Endodermal cell (in vitro differentiated cells): ENCODE data around the gene CRYZL1. TPM values are rescaled to one million over a fixed set of nuclear protein-coding genes. Genes with fewer than 3 reads are reported as not detected.
"Not testable (repeated sequence)": the region's sequence is repeated elsewhere in the genome, so short reads cannot be mapped to it uniquely, and the experiment has no call there.

Experiments
- DNase-seq: peaks from one replicate; pipeline ENCODE4 v3.0.0-alpha.2; 2017
- H3K27ac ChIP-seq: 2 replicates; pipeline ENCODE4 v1.5.1; 2013; ENCODE audit warnings: mild to moderate bottlenecking, low read depth, low read length, moderate library complexity
- H3K27me3 ChIP-seq: 2 replicates; pipeline ENCODE4 v1.6.1; 2013; ENCODE audit warnings: mild to moderate bottlenecking, low read length, moderate library complexity; ENCODE audit not compliant: insufficient read depth, control insufficient read depth, poor library complexity, severe bottlenecking
- H3K36me3 ChIP-seq: 2 replicates; pipeline ENCODE4 v1.7.0; 2013; ENCODE audit warnings: mild to moderate bottlenecking, low read length, moderate library complexity; ENCODE audit not compliant: control insufficient read depth, insufficient read depth
- H3K4me1 ChIP-seq: one replicate; pipeline ENCODE4 v1.7.0; 2013; ENCODE audit warnings: low read length; ENCODE audit not compliant: control insufficient read depth, insufficient read depth
- H3K4me3 ChIP-seq: 2 replicates; pipeline ENCODE4 v1.5.1; 2013; ENCODE audit warnings: mild to moderate bottlenecking, low read length, moderate library complexity
- H3K9ac ChIP-seq: 2 replicates; pipeline ENCODE4 v1.6.1; 2013; ENCODE audit warnings: mild to moderate bottlenecking, low read length, moderate library complexity; ENCODE audit not compliant: poor library complexity, severe bottlenecking; ENCODE audit errors: extremely low read depth
- H3K9me3 ChIP-seq: 2 replicates; pipeline ENCODE4 v1.6.1; 2013; ENCODE audit warnings: mild to moderate bottlenecking, low read length, moderate library complexity; ENCODE audit not compliant: control insufficient read depth
- H3K27ac Mint-ChIP-seq: 2 replicates; pipeline ENCODE4 v1.8.0; 2020; ENCODE audit warnings: mixed read lengths
- H3K27me3 Mint-ChIP-seq: 2 replicates; pipeline ENCODE4 v1.8.0; 2021; ENCODE audit warnings: mild to moderate bottlenecking, mixed read lengths; ENCODE audit not compliant: insufficient read depth
- H3K36me3 Mint-ChIP-seq: 2 replicates; pipeline ENCODE4 v1.8.0; 2020; ENCODE audit warnings: low read depth, mixed read lengths
- H3K4me1 Mint-ChIP-seq: 2 replicates; pipeline ENCODE4 v1.8.0; 2020; ENCODE audit warnings: mixed read lengths
- H3K4me3 Mint-ChIP-seq: 2 replicates; pipeline ENCODE4 v1.8.0; 2020; ENCODE audit warnings: mild to moderate bottlenecking, moderate library complexity, mixed read lengths
- H3K9me3 Mint-ChIP-seq: 2 replicates; pipeline ENCODE4 v1.8.0; 2020; ENCODE audit warnings: mild to moderate bottlenecking, mixed read lengths
- CTCF ChIP-seq: fragments of 200-600 bp; sonication (generic); conservative IDR thresholded peaks from 2 replicates; pipeline ENCODE4 v1.5.0; 2021; ENCODE audit warnings: antibody characterized with exemption, mild to moderate bottlenecking
- WGBS, 2 experiments: methylation state at CpG; one replicate each; pipeline versions ENCODE4 v1.1.5 to v1.1.7; 2013; ENCODE audit warnings: missing lambda C conversion rate in 2 of 2, mixed read lengths in 1 of 2; ENCODE audit not compliant: insufficient coverage in 1 of 2, insufficient read length in 1 of 2; 5-methylcytosine and 5-hydroxymethylcytosine counted together
- total RNA-seq, 2 donors: library from RNA; stranded (reverse); fragmentation: NEBNext Ultra II Directional in 1 of 2; extraction: Animal tissue kit (Norgen Biotek cat#: 25700) in 1 of 2; gene quantifications; 2 replicates in 1 of 2; 3 replicates in 1 of 2; pipeline ENCODE4 v1.2.1, GENCODE V29; 2021

Gene CRYZL1
- total RNA-seq, 2 donors from 2014 or later, result 33.8 to 51.0 TPM

GRCh38 chr21:33578959-33579542 lies 62.5 kb downstream of the CRYZL1 start:
- no peak for DNase-seq
- Histone ChIP-seq H3K9ac (no peak overlapping the region), H3K9me3 (no peaks in the 10 kb centered on the region), H3K27ac (peak overlapping the region; percentile 31), H3K36me3 (peaks cover 86% of the 10 kb centered on the region), H3K4me1 (no peaks in the 10 kb centered on the region), H3K27me3 (no peaks in the 10 kb centered on the region), H3K4me3 (no peak overlapping the region)
- no peak for TF ChIP-seq CTCF
- H3K4me1 Mint-ChIP-seq, result no peaks in the 10 kb centered on the region
- no peaks in the 10 kb centered on the region for H3K9me3 Mint-ChIP-seq
- WGBS, 2 experiments, result 92 to 98% methylated on average over 3 to 7 of the region's 7 CpGs
- peaks cover 42% of the 10 kb centered on the region for H3K36me3 Mint-ChIP-seq
- H3K27me3 Mint-ChIP-seq, result no peaks in the 10 kb centered on the region
- no peak overlapping the region for H3K4me3 Mint-ChIP-seq
- H3K27ac Mint-ChIP-seq, result peak overlapping the region; percentile 72

GRCh38 chr21:33578214-33578613 lies 63.3 kb downstream of the CRYZL1 start:
- no peak for TF ChIP-seq CTCF
- Histone ChIP-seq H3K4me3 (no peak overlapping the region), H3K9ac (no peak overlapping the region), H3K4me1 (no peaks in the 10 kb centered on the region), H3K27ac (no peak overlapping the region), H3K9me3 (no peaks in the 10 kb centered on the region), H3K27me3 (no peaks in the 10 kb centered on the region), H3K36me3 (peaks cover 88% of the 10 kb centered on the region)
- no peaks in the 10 kb centered on the region for H3K4me1 Mint-ChIP-seq
- no peaks in the 10 kb centered on the region for H3K9me3 Mint-ChIP-seq
- H3K4me3 Mint-ChIP-seq, result no peak overlapping the region
- peaks cover 48% of the 10 kb centered on the region for H3K36me3 Mint-ChIP-seq
- WGBS, 2 experiments, result 100% methylated on average over 2 of the region's 2 CpGs; no CpG with 5 or more reads in 1 of the 2 experiments
- no peak for DNase-seq
- H3K27ac Mint-ChIP-seq, result no peak overlapping the region
- no peaks in the 10 kb centered on the region for H3K27me3 Mint-ChIP-seq

GRCh38 chr21:33576741-33577141 lies 64.8 kb downstream of the CRYZL1 start:
- H3K4me3 Mint-ChIP-seq, H3K27me3 ChIP-seq, H3K27ac ChIP-seq, H3K4me1 Mint-ChIP-seq, H3K4me3 ChIP-seq, H3K27ac Mint-ChIP-seq, DNase-seq, H3K9ac ChIP-seq, H3K9me3 ChIP-seq, H3K27me3 Mint-ChIP-seq, H3K9me3 Mint-ChIP-seq, H3K4me1 ChIP-seq: not testable (repeated sequence)
- H3K36me3 Mint-ChIP-seq, result peaks cover 54% of the 10 kb centered on the region
- H3K36me3 ChIP-seq, result peaks cover 91% of the 10 kb centered on the region
- 100% methylated on average over 1 of the region's 2 CpGs; no CpG with 5 or more reads in 1 of the 2 experiments for WGBS, 2 experiments

- peaks cover 99% of the 10 kb centered on the region for H3K36me3 ChIP-seq
- H3K36me3 Mint-ChIP-seq, result peaks cover 63% of the 10 kb centered on the region
- no peak overlapping the region for H3K27ac Mint-ChIP-seq
- no peak overlapping the region for H3K4me3 ChIP-seq
- H3K4me1 Mint-ChIP-seq, result no peaks in the 10 kb centered on the region
- H3K9ac ChIP-seq, result no peak overlapping the region
- no peak overlapping the region for H3K27ac ChIP-seq
- WGBS, 2 experiments, result 88 to 98% methylated on average over 3 of the region's 3 CpGs
- H3K4me1 ChIP-seq, result no peaks in the 10 kb centered on the region
- no peaks in the 10 kb centered on the region for H3K27me3 Mint-ChIP-seq
- H3K4me3 Mint-ChIP-seq, result no peak overlapping the region
- TF ChIP-seq CTCF, result no peak
- H3K27me3 ChIP-seq, result no peaks in the 10 kb centered on the region
- H3K9me3 Mint-ChIP-seq, result no peaks in the 10 kb centered on the region
- no peak for DNase-seq
- H3K9me3 ChIP-seq, result no peaks in the 10 kb centered on the region
Observed at GRCh38 chr21:33572350-33572749, 69.2 kb downstream of the CRYZL1 start.
